Stimulated activated CD8-positive, alpha-beta memory T cell treated with anti-CD3 and anti-CD28 coated beads, Interleukin-2, amount 100 ng/mL, for 1 hour (primary cell): ENCODE data around the gene SPIRE1.
"Not testable (repeated sequence)": the region's sequence is repeated elsewhere in the genome, so short reads cannot be mapped to it uniquely, and the experiment has no call there.

Experiments
- DNase-seq, 2 donors: peaks; one replicate each; pipeline ENCODE4 v3.0.0-alpha.2; 2020; ENCODE audit warnings: low read depth in 2 of 2

Gene SPIRE1

GRCh38 chr18:12485479-12486105, 172.3 kb downstream of the SPIRE1 start:
- DNase-seq, result no peak

GRCh38 chr18:12481915-12482314, 176.0 kb downstream of the SPIRE1 start:
- not testable (repeated sequence) for DNase-seq

- DNase-seq, result no peak
Observed at GRCh38 chr18:12479982-12480381, 177.9 kb downstream of the SPIRE1 start.

- DNase-seq, result no peak
Observed at GRCh38 chr18:12479536-12479935, 178.4 kb downstream of the SPIRE1 start.

- no peak for DNase-seq
Observed at GRCh38 chr18:12478269-12479047, 179.4 kb downstream of the SPIRE1 start.

- DNase-seq, result no peak
Observed at GRCh38 chr18:12477606-12478005, 180.3 kb downstream of the SPIRE1 start.

- DNase-seq, result no peak
Observed at GRCh38 chr18:12476955-12477354, 181.0 kb downstream of the SPIRE1 start.

GRCh38 chr18:12474876-12475275, 183.0 kb downstream of the SPIRE1 start:
- no peak for DNase-seq

GRCh38 chr18:12474146-12474545, 183.8 kb downstream of the SPIRE1 start:
- DNase-seq, result no peak

- DNase-seq, result no peak
Observed at GRCh38 chr18:12470382-12471075, 187.4 kb downstream of the SPIRE1 start.

- DNase-seq, result no peak
Observed at GRCh38 chr18:12468445-12468844, 189.5 kb downstream of the SPIRE1 start.

GRCh38 chr18:12464731-12465130, 193.2 kb downstream of the SPIRE1 start:
- DNase-seq, result no peak

- no peak for DNase-seq
Observed at GRCh38 chr18:12463191-12463590, 194.7 kb downstream of the SPIRE1 start.

- DNase-seq, result no peak
Observed at GRCh38 chr18:12462242-12462641, 195.7 kb downstream of the SPIRE1 start.

GRCh38 chr18:12461326-12461725, 196.6 kb downstream of the SPIRE1 start:
- no peak for DNase-seq

GRCh38 chr18:12460874-12461273, 197.0 kb downstream of the SPIRE1 start:
- DNase-seq, result no peak

- no peak for DNase-seq
Observed at GRCh38 chr18:12458771-12459170, 199.1 kb downstream of the SPIRE1 start.

- DNase-seq, result no peak
Observed at GRCh38 chr18:12456441-12456840, 201.5 kb downstream of the SPIRE1 start.

- no peak for DNase-seq
Observed at GRCh38 chr18:12455496-12455895, 202.4 kb downstream of the SPIRE1 start.

- DNase-seq, result no peak
Observed at GRCh38 chr18:12452784-12453183, 205.1 kb downstream of the SPIRE1 start.

GRCh38 chr18:12451428-12451827, 206.5 kb downstream of the SPIRE1 start:
- DNase-seq, result no peak

- no peak for DNase-seq
Observed at GRCh38 chr18:12449051-12449785, 208.7 kb downstream of the SPIRE1 start.
